GM21528 (cell line): Measurements from ENCODE around the gene EHMT1.
"Not testable (repeated sequence)": the region's sequence is repeated elsewhere in the genome, so short reads cannot be mapped to it uniquely, and the experiment has no call there.

Source experiments
- ATAC-seq: cut with Tn5 transposase; IDR thresholded peaks from one replicate; pipeline ENCODE4 v1.9.1; 2021; ENCODE audit warnings: mild to moderate bottlenecking, moderate library complexity; ENCODE audit not compliant: unreplicated experiment, low FRiP score

Gene EHMT1

GRCh38 chr9:137614631-137615386 is 4.0 kb upstream of the EHMT1 start:
- ATAC-seq, result no peak

- ATAC-seq, result no peak
Observed at GRCh38 chr9:137615387-137615871, 3.4 kb upstream of the EHMT1 start.

GRCh38 chr9:137619240-137620047 is 639 bp downstream of the EHMT1 start:
- peak; percentile 21 for ATAC-seq

- no peak for ATAC-seq
Observed at GRCh38 chr9:137620048-137620405, 1.2 kb downstream of the EHMT1 start.

GRCh38 chr9:137620581-137620980 is 1.8 kb downstream of the EHMT1 start:
- no peak for ATAC-seq

GRCh38 chr9:137621131-137621757 is 2.4 kb downstream of the EHMT1 start:
- no peak for ATAC-seq

GRCh38 chr9:137622211-137622610 is 3.4 kb downstream of the EHMT1 start:
- ATAC-seq, result not testable (repeated sequence)

- no peak for ATAC-seq
Observed at GRCh38 chr9:137626464-137626863, 7.7 kb downstream of the EHMT1 start.

- not testable (repeated sequence) for ATAC-seq
Observed at GRCh38 chr9:137627406-137627805, 8.6 kb downstream of the EHMT1 start.

- ATAC-seq, result no peak
Observed at GRCh38 chr9:137630126-137630525, 11.3 kb downstream of the EHMT1 start.

- ATAC-seq, result no peak
Observed at GRCh38 chr9:137630679-137631078, 11.9 kb downstream of the EHMT1 start.

- no peak for ATAC-seq
Observed at GRCh38 chr9:137631345-137632229, 12.8 kb downstream of the EHMT1 start.

- ATAC-seq, result no peak
Observed at GRCh38 chr9:137632230-137633161, 13.7 kb downstream of the EHMT1 start.

- ATAC-seq, result no peak
Observed at GRCh38 chr9:137634016-137634415, 15.2 kb downstream of the EHMT1 start.

GRCh38 chr9:137638680-137639079 is 19.9 kb downstream of the EHMT1 start:
- ATAC-seq, result no peak

- no peak for ATAC-seq
Observed at GRCh38 chr9:137639303-137640051, 20.7 kb downstream of the EHMT1 start.

GRCh38 chr9:137640862-137641261 is 22.1 kb downstream of the EHMT1 start:
- ATAC-seq, result no peak

- no peak for ATAC-seq
Observed at GRCh38 chr9:137642118-137642601, 23.4 kb downstream of the EHMT1 start.
